ENCODE measurements around the gene TBCD.

DNA sequence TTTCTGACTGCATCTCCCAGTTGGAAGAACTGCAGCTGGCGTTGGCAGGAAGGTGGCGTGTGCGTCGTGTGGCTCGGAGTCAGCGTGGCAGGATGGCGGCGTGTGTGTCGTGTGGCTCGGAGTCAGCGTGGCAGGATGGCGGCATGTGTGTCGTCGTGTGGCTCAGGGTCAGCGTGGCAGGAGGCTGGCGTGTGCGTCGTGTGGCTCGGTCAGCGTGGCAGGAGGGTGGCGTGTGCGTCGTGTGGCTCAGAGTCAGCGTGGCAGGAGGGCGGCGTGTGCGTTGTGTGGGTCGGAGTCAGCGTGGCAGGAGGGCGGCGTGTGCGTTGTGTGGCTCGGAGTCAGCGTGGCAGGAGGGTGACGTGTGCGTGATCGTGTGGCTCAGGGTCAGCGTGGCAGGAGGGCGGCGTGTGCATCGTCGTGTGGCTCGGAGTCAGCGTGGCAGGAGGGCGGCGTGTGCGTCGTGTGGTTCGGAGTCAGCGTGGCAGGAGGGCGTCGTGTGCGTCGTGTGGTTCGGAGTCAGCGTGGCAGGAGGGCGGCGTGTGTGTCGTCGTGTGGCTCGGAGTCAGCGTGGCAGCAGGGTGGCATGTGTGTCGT, 49.6 kb downstream of the TBCD start:
- TF ChIP-seq CTCF (conservative IDR thresholded peaks at IDR 0.05; ENCODE audit: low read depth, low read length) (no peak), EZH2 (IDR thresholded peaks at IDR 0.05; ENCODE audit: low read length, unreplicated experiment) (no peak), EZH2phosphoT487 (IDR thresholded peaks at IDR 0.05; ENCODE audit: borderline replicate concordance, low read length) (no peak)
